Spleen (tissue), 13 donors: ENCODE data around the gene DGKG. TPM values are rescaled to one million over a fixed set of nuclear protein-coding genes. Genes with fewer than 3 reads are reported as not detected.

Source experiments
- DNase-seq: peaks from one replicate; pipeline ENCODE4 v3.0.0-alpha.2; 2020
- H3K27ac ChIP-seq, 8 donors: fragments of 200-600 bp; sonication (generic) in 7 of 8; 1 replicate in 4 of 8; 2 replicates in 4 of 8; pipeline versions ENCODE4 v1.5.0 to v1.8.0; 2016 to 2021; ENCODE audit warnings: inconsistent platforms in 4 of 8, mild to moderate bottlenecking in 4 of 8, moderate library complexity in 1 of 8
- H3K27me3 ChIP-seq, 7 donors: fragments of 200-600 bp; sonication (generic) in 6 of 7; replicated peaks in 1 of 7; 1 replicate in 4 of 7; 2 replicates in 3 of 7; pipeline versions ENCODE4 v1.5.0 to v1.8.0; 2016 to 2021; ENCODE audit warnings: inconsistent platforms in 3 of 7, mild to moderate bottlenecking in 1 of 7
- H3K36me3 ChIP-seq, 6 donors: fragments of 200-600 bp; sonication (generic) in 5 of 6; 1 replicate in 4 of 6; 2 replicates in 2 of 6; pipeline versions ENCODE4 v1.5.0 to v1.8.0; 2016 to 2021; ENCODE audit warnings: inconsistent platforms in 2 of 6
- H3K4me1 ChIP-seq, 6 donors: fragments of 200-600 bp; sonication (generic) in 5 of 6; 1 replicate in 3 of 6; 2 replicates in 3 of 6; pipeline versions ENCODE4 v1.5.0 to v1.8.0; 2016 to 2021; ENCODE audit warnings: inconsistent platforms in 3 of 6
- H3K4me3 ChIP-seq, 8 donors: fragments of 200-600 bp; sonication (generic) in 7 of 8; 1 replicate in 4 of 8; 2 replicates in 4 of 8; pipeline versions ENCODE4 v1.5.0 to v1.8.0; 2016 to 2021; ENCODE audit warnings: inconsistent platforms in 4 of 8, mild to moderate bottlenecking in 4 of 8, moderate library complexity in 2 of 8
- H3K9me3 ChIP-seq, 8 donors: fragments of 200-600 bp; sonication (generic) in 7 of 8; 1 replicate in 4 of 8; 2 replicates in 4 of 8; pipeline versions ENCODE4 v1.5.0 to v1.8.0; 2016 to 2021; ENCODE audit warnings: inconsistent platforms in 4 of 8
- CTCF ChIP-seq, 11 experiments: fragments of 200-600 bp in 7 of 11; fragments of 450-650 bp in 4 of 11; sonication (generic) in 4 of 11; IDR thresholded peaks in 8 of 11; conservative IDR thresholded peaks in 3 of 11; 1 replicate in 7 of 11; 2 replicates in 4 of 11; pipeline versions ENCODE4 v1.4.0 to v1.8.0; 2016 to 2021; ENCODE audit warnings: antibody characterized with exemption in 11 of 11, inconsistent platforms in 4 of 11, mild to moderate bottlenecking in 1 of 11
- POLR2A ChIP-seq, 3 donors: fragments of 450-650 bp; IDR thresholded peaks; one replicate each; pipeline ENCODE4 v1.5.1; 2017; ENCODE audit warnings: antibody characterized with exemption in 3 of 3, mild to moderate bottlenecking in 1 of 3
- POLR2AphosphoS5 ChIP-seq, 3 donors: sonication (generic); formaldehyde crosslinking; IDR thresholded peaks; one replicate each; pipeline ENCODE4 v1.5.1; 2017; ENCODE audit warnings: antibody characterized with exemption in 3 of 3
- WGBS, 5 donors: extraction: QIAGEN DNeasy Blood & Tissue Kit in 3 of 5; methylation state at CpG; one replicate each; pipeline versions ENCODE4 v1.1.5 to v1.1.7; 2013 to 2018; 5-methylcytosine and 5-hydroxymethylcytosine counted together
- intact Hi-C: fragments of 100-400 bp; cut with DNase I; formaldehyde crosslinking; loops from one replicate; pipeline ENCODE4 v1.15.0; 2023; ENCODE audit warnings: low total_unique reads
- long read RNA-seq, 2 donors: transcript quantifications; one replicate each; lab custom pipeline, GENCODE V29; 2026
- polyA plus RNA-seq, 3 donors: library from polyadenylated mRNA; stranded (reverse); fragments of 200-250 nt; gene quantifications; one replicate each; pipeline ENCODE4 v1.2.1, GENCODE V29; 2013
- total RNA-seq, 7 donors: library from RNA; depleted of rRNA in 3 of 7; stranded (reverse); fragments of >200 nt in 3 of 7; fragmentation: NEBNext Ultra II Directional in 4 of 7; extraction: Animal tissue kit (Norgen Biotek cat#: 25700) in 4 of 7; gene quantifications; one replicate each; pipeline versions ENCODE4 v1.1.0 to v1.2.1, GENCODE V29; 2016 to 2021
- donor health status: healthy with polysubstance abuse.
- donor health status: DM: no; HTN: no; CAD: no; lungs with moderate emphysema.
- donor health status: DM: no; HTN: no; CAD: no.
- donor health status: Bipolar disorder and iron deficiency.
- donor health status: healthy.
- donor health status: DM: no; HTN: no; CAD: no.
- donor health status: DM: yes; HTN: yes; CAD: no.

DGKG gene
- 1 to 10 TPM; 4.3 to 7.7 (median 6.4) TPM for total RNA-seq
- polyA plus RNA-seq, result under 1 TPM; 0.22 to 0.93 (median 0.71) TPM
- long read RNA-seq, donor 1, partial matches to known transcripts, result 0 of 1 reads
- long read RNA-seq, donor 1, other reads (novel, unspliced or antisense), result 0 of 1 reads
- long read RNA-seq, donor 2, partial matches to known transcripts, result 0 of 1 reads
- long read RNA-seq, donor 2, other reads (novel, unspliced or antisense), result 0 of 1 reads

- peak; percentile 93 for DNase-seq
- Histone ChIP-seq H3K9me3 (no peaks in the 10 kb centered on the region), H3K27ac (peak within 1 kb of the TSS in 7 of 8 donors; percentile 44 to 83 (median 72)), H3K4me1 (peaks cover 10 to 68% (median 33%) of the 10 kb centered on the region in 6 donors), H3K27me3 (peaks cover 0 to 55% (median 30%) of the 10 kb centered on the region in 7 donors), H3K36me3 (no peaks in the 10 kb centered on the region), H3K4me3 (peak within 1 kb of the TSS; percentile 28 to 77 (median 52))
- intact Hi-C loops, result no loop called here
- WGBS, 5 donors, result 0 to 2% (median 1%) methylated on average over 35 to 62 of the region's 62 CpGs
- peak; percentile 67 to 77 (median 76) for TF ChIP-seq POLR2AphosphoS5 (IDR thresholded peaks at IDR 0.05)
- TF ChIP-seq POLR2A (IDR thresholded peaks at IDR 0.05), result no peak
- peak in 1 of 11 experiments; percentile 9 for TF ChIP-seq CTCF (IDR thresholded peaks at IDR 0.05 in 8 of 11, conservative IDR thresholded peaks at IDR 0.05 in 3 of 11)
These were observed at the start of gene DGKG for GRCh38 chr3:186361762-186362536. TSS of gene DGKG (minus strand) at chr3:186362234. CDS start at chr3:186320459, 41,775 bp downstream.

- TF ChIP-seq POLR2A (IDR thresholded peaks at IDR 0.05), result no peak
- TF ChIP-seq POLR2AphosphoS5 (IDR thresholded peaks at IDR 0.05), result no peak
- TF ChIP-seq CTCF (IDR thresholded peaks at IDR 0.05 in 8 of 11, conservative IDR thresholded peaks at IDR 0.05 in 3 of 11), result no peak
- H3K27ac ChIP-seq, result no peak overlapping the region
- no peaks in the 10 kb centered on the region for H3K9me3 ChIP-seq
- no peak for DNase-seq
- intact Hi-C loops, result no loop called here
- 89 to 97% (median 95%) methylated on average over 2 of the region's 2 CpGs for WGBS, 5 donors
- H3K4me1 ChIP-seq, result peaks cover 6 to 23% (median 17%) of the 10 kb centered on the region in 6 donors
- peaks cover 0 to 8% (median 0%) of the 10 kb centered on the region in 7 donors for H3K27me3 ChIP-seq
- no peak overlapping the region for H3K4me3 ChIP-seq
- H3K36me3 ChIP-seq, result no peaks in the 10 kb centered on the region
These were observed 49.1 kb upstream of the DGKG start for GRCh38 chr3:186411089-186411488.

- no peak for DNase-seq
- H3K27me3 ChIP-seq, result peaks cover 0 to 4% (median 0%) of the 10 kb centered on the region in 7 donors
- no peak for TF ChIP-seq CTCF (IDR thresholded peaks at IDR 0.05 in 8 of 11, conservative IDR thresholded peaks at IDR 0.05 in 3 of 11)
- TF ChIP-seq POLR2AphosphoS5 (IDR thresholded peaks at IDR 0.05), result no peak
- no peak for TF ChIP-seq POLR2A (IDR thresholded peaks at IDR 0.05)
- H3K27ac ChIP-seq, result no peak overlapping the region
- H3K36me3 ChIP-seq, result no peaks in the 10 kb centered on the region
- intact Hi-C loops, result no loop called here
- no peaks in the 10 kb centered on the region for H3K9me3 ChIP-seq
- H3K4me3 ChIP-seq, result no peak overlapping the region
- 71 to 80% (median 76%) methylated on average over 14 of the region's 14 CpGs for WGBS, 5 donors
- H3K4me1 ChIP-seq, result no peaks in the 10 kb centered on the region
These were observed 44.9 kb upstream of the DGKG start for GRCh38 chr3:186406669-186407635.
